Psoas muscle (tissue), 8 donors: ENCODE measurements around the gene SH3BP4. TPM values are rescaled to one million over a fixed set of nuclear protein-coding genes. Genes with fewer than 3 reads are reported as not detected.
"Not testable (repeated sequence)": the region's sequence is repeated elsewhere in the genome, so short reads cannot be mapped to it uniquely, and the experiment has no call there.

Experiments used
- ATAC-seq, 4 donors: fragments of 200-7000 bp; cut with Tn5 transposase; one replicate each; pipeline ENCODE4 v1.9.1; 2020; ENCODE audit warnings: moderate library complexity in 3 of 4, mild to moderate bottlenecking in 2 of 4
- DNase-seq, 2 donors: peaks; one replicate each; pipeline ENCODE4 v3.0.0-alpha.2; 2020
- H3K27ac ChIP-seq: fragments of 200-600 bp; one replicate; pipeline ENCODE4 v1.8.0; 2022
- H3K27me3 ChIP-seq, 3 donors: fragments of 200-600 bp in 1 of 3; one replicate each; pipeline versions ENCODE4 v1.6.1 to v1.8.0; 2013 to 2022; ENCODE audit warnings: low read length in 2 of 3, mild to moderate bottlenecking in 2 of 3, moderate library complexity in 1 of 3; ENCODE audit not compliant: insufficient read depth in 3 of 3
- H3K36me3 ChIP-seq, 2 donors: fragments of 200-600 bp in 1 of 2; one replicate each; pipeline versions ENCODE4 v1.6.1 to v1.8.0; 2013 to 2022; ENCODE audit warnings: low read depth in 1 of 2, mild to moderate bottlenecking in 1 of 2, moderate library complexity in 1 of 2; ENCODE audit not compliant: insufficient read depth in 1 of 2
- H3K4me1 ChIP-seq: fragments of 200-600 bp; one replicate; pipeline ENCODE4 v1.8.0; 2022
- H3K4me3 ChIP-seq: fragments of 200-600 bp; one replicate; pipeline ENCODE4 v1.8.0; 2022; ENCODE audit warnings: mild to moderate bottlenecking
- H3K9me3 ChIP-seq: fragments of 200-600 bp; one replicate; pipeline ENCODE4 v1.8.0; 2022
- WGBS, 3 donors: extraction: QIAGEN DNeasy Blood & Tissue Kit; methylation state at CpG; one replicate each; pipeline versions ENCODE4 v1.1.6 to v1.1.7; 2013; 5-methylcytosine and 5-hydroxymethylcytosine counted together
- intact Hi-C, 2 donors: fragments of 100-400 bp; cut with DNase I; formaldehyde crosslinking; loops; one replicate each; pipeline versions ENCODE4 v1.11.0 to v1.14.2; 2022
- polyA plus RNA-seq, 3 donors: library from polyadenylated mRNA; stranded (reverse); fragments of 200-250 nt; gene quantifications; one replicate each; pipeline ENCODE4 v1.2.3, GENCODE V29; 2013
- total RNA-seq, 4 donors: library from RNA; stranded (reverse); fragmentation: NEBNext Ultra II Directional in 2 of 4; extraction: Animal tissue kit (Norgen Biotek cat#: 25700) in 2 of 4; gene quantifications; one replicate each; pipeline versions ENCODE4 v1.2.1 to v1.2.4, GENCODE V29; 2021 to 2023
- TF ChIP-seq, protein P1 (sequence below): fragments of 200-600 bp; IDR thresholded peaks from one replicate; pipeline ENCODE4 v1.8.0; 2022; ENCODE audit warnings: antibody characterized with exemption
- donor health status: healthy with polysubstance abuse.
- donor health status: DM: no; HTN: no; CAD: no; lungs with moderate emphysema.
- donor health status: Bipolar disorder and iron deficiency.
- donor health status: healthy.
- donor health status: DM: yes; HTN: yes; CAD: no.
- donor health status: DM: no; HTN: no; CAD: no.
- donor health status: DM: no; HTN: no; CAD: no.
- donor health status: DM: yes; HTN: yes; CAD: no.

Gene SH3BP4
- total and polyA plus RNA-seq, 7 donors, result 3.0 to 14.9 (median 9.4) TPM

DNA sequence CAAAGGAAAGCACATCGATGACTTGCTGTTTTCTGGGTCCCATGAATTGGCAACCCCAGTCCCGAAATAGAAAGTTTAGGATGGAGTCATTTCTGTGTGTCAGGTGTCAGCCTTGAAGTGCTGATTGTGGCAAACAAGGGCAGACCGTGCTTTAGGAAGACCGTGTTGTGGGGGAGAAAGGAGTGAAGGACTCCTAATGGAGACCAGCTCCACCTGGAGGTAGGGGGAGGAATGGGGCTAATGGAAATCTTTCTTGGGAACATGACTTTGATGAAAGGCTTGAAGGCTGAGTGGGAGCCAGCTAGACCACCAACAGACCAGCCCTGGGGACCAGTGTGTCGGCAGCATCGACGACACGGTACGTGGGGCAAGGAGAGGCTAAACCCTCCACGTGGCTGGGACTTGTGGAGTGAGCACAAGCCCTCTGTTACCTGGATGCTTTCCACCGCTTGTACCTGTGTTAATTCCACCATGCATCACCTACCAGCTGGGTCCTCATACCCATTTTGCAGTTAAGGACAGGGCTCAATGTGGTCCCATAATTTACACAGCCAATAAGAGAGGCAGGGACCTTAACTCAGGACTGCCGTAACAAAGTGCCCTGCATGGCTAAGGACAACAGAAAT, 104.2 kb downstream of the SH3BP4 start:
- WGBS, 3 donors, result 71 to 77% (median 72%) methylated on average over 12 of the region's 12 CpGs
- DNase-seq, result no peak

DNA sequence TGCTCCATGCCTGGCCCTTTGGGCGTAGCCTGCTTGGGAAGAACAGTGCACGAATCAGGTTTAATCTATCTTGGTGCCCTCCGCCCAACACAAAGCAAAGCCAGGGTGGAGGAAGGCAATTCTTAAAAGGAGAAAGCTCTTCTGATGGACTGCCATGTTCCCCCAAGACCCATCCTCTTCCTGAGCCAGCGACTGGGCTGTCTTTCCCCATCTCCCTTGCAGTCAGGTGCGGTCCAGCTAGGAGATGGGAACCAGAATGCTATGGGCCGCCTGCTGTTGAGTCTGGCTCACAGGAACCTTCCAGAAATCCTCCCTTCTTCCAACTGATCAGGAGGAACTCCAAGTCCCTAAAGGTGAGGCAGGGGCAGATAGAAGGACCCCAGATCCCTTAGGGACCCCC, 105.0 kb downstream of the SH3BP4 start:
- TF ChIP-seq, protein P1, sequence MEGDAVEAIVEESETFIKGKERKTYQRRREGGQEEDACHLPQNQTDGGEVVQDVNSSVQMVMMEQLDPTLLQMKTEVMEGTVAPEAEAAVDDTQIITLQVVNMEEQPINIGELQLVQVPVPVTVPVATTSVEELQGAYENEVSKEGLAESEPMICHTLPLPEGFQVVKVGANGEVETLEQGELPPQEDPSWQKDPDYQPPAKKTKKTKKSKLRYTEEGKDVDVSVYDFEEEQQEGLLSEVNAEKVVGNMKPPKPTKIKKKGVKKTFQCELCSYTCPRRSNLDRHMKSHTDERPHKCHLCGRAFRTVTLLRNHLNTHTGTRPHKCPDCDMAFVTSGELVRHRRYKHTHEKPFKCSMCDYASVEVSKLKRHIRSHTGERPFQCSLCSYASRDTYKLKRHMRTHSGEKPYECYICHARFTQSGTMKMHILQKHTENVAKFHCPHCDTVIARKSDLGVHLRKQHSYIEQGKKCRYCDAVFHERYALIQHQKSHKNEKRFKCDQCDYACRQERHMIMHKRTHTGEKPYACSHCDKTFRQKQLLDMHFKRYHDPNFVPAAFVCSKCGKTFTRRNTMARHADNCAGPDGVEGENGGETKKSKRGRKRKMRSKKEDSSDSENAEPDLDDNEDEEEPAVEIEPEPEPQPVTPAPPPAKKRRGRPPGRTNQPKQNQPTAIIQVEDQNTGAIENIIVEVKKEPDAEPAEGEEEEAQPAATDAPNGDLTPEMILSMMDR, result no peak
- intact Hi-C loops, result no loop called here
- 94 to 97% (median 96%) methylated on average over 6 of the region's 6 CpGs for WGBS, 3 donors

More for the DNA sequence above, 104.2 kb downstream of the SH3BP4 start:
- Histone ChIP-seq H3K4me3 (no peak overlapping the region), H3K36me3 (peaks cover 0 to 12% of the 10 kb centered on the region in 2 donors), H3K4me1 (peaks cover 8% of the 10 kb centered on the region), H3K27me3 (no peaks in the 10 kb centered on the region), H3K9me3 (no peaks in the 10 kb centered on the region), H3K27ac (no peak overlapping the region)
- intact Hi-C loops, result loop anchor here in 1 of 2 donors (2.0 kb wide), 1 partner anchor 49 kb away; no protein-coding TSS in a partner anchor
- peak; percentile 66 to 84 (median 74) for ATAC-seq
- TF ChIP-seq, protein P1, result peak; percentile 61

GRCh38 chr2:235057616-235058015, 105.8 kb downstream of the SH3BP4 start:
- H3K27me3 ChIP-seq, ATAC-seq, H3K4me3 ChIP-seq, H3K4me1 ChIP-seq, H3K27ac ChIP-seq, DNase-seq, intact Hi-C loops, H3K9me3 ChIP-seq: not testable (repeated sequence)
- H3K36me3 ChIP-seq, result peaks cover 0 to 12% of the 10 kb centered on the region in 2 donors
- 83 to 100% (median 94%) methylated on average over 1 to 2 of the region's 3 CpGs for WGBS, 3 donors

More for the DNA sequence above, 105.0 kb downstream of the SH3BP4 start:
- DNase-seq (no peak), ATAC-seq (peak in 1 of 4 donors; percentile 17)
- no peaks in the 10 kb centered on the region for H3K9me3 ChIP-seq
- H3K27ac ChIP-seq, result no peak overlapping the region
- peaks cover 0 to 12% of the 10 kb centered on the region in 2 donors for H3K36me3 ChIP-seq
- peaks cover under 1% of the 10 kb centered on the region for H3K4me1 ChIP-seq
- no peak overlapping the region for H3K4me3 ChIP-seq
- no peaks in the 10 kb centered on the region for H3K27me3 ChIP-seq

- WGBS, 3 donors, result 97 to 100% (median 97%) methylated on average over 1 of the region's 1 CpG
- no peak overlapping the region for H3K27ac ChIP-seq
- no peaks in the 10 kb centered on the region for H3K4me1 ChIP-seq
- no peak overlapping the region for H3K4me3 ChIP-seq
- no peaks in the 10 kb centered on the region for H3K9me3 ChIP-seq
- no peak for ATAC-seq
- DNase-seq, result no peak
- intact Hi-C loops, result no loop called here
- H3K36me3 ChIP-seq, result peaks cover 0 to 2% of the 10 kb centered on the region in 2 donors
- TF ChIP-seq, protein P1, result no peak
- H3K27me3 ChIP-seq, result no peaks in the 10 kb centered on the region
These were observed 107.3 kb downstream of the SH3BP4 start for GRCh38 chr2:235059161-235059560.

GRCh38 chr2:235061656-235062055, 109.8 kb downstream of the SH3BP4 start:
- Histone ChIP-seq H3K4me3 (no peak overlapping the region), H3K36me3 (no peaks in the 10 kb centered on the region), H3K27ac (no peak overlapping the region), H3K27me3 (peaks cover 0 to 2% (median 0%) of the 10 kb centered on the region in 3 donors), H3K9me3 (no peaks in the 10 kb centered on the region), H3K4me1 (no peaks in the 10 kb centered on the region)
- no peak for ATAC-seq
- TF ChIP-seq, protein P1, result no peak
- 92 to 96% (median 92%) methylated on average over 10 of the region's 10 CpGs for WGBS, 3 donors
- intact Hi-C loops, result no loop called here
- DNase-seq, result no peak
